Measurements from ENCODE around the gene RNFT1.
A peak's percentile ranks its signal among the peaks of the same experiment; 100 is the strongest.
"Not testable (repeated sequence)": the region's sequence is repeated elsewhere in the genome, so short reads cannot be mapped to it uniquely, and the experiment has no call there.

RNFT1 gene, protein sequence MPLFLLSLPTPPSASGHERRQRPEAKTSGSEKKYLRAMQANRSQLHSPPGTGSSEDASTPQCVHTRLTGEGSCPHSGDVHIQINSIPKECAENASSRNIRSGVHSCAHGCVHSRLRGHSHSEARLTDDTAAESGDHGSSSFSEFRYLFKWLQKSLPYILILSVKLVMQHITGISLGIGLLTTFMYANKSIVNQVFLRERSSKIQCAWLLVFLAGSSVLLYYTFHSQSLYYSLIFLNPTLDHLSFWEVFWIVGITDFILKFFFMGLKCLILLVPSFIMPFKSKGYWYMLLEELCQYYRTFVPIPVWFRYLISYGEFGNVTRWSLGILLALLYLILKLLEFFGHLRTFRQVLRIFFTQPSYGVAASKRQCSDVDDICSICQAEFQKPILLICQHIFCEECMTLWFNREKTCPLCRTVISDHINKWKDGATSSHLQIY

DNA sequence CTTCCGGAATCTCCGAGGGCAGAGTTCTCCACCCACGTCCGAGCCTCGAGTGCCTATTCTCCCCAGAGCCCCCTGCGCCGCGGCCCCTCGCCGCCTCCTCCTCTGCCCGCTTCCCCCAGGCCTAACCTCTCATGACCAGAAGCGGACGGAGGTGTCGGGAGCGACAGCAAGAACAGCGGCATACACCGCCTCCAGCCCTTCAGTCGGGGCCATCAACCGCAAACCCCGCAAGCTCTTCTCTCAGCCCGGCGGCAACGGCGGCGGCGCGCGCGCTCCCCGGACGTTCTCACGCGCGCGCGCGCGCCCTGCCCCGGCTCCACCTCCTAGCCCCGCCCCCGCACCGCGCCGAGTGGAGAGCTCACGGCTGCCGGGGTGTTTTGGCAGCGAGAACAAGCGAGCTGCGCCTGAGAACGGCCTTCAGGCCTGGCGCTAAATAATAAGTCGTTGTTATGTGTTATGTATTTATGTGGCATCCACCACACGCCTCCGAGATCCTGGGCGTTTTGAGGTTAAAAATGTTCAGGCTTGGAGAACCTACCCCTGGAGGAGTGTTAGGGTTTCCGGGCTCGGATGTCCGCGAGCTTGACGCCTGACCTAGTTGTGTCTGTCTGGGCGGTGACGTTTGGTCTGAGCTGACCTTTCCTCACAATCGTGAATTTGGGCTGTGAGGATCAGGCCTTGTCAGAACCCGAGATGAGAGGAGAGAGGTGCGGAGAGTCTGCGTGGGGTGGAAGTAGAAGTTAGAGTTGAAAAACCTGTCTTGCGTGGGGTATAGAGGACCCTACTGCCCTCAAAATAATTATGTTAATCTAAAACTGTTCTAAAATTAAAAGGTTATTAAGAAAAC, at the start of gene RNFT1:
Gene RNFT1, minus strand, starts transcription at position 259 of the 847 bp plus-strand sequence. Its CDS starts 77 bp downstream, at position 182.
- peak; percentile 82 to 93 (median 87) for DNase-seq

DNA sequence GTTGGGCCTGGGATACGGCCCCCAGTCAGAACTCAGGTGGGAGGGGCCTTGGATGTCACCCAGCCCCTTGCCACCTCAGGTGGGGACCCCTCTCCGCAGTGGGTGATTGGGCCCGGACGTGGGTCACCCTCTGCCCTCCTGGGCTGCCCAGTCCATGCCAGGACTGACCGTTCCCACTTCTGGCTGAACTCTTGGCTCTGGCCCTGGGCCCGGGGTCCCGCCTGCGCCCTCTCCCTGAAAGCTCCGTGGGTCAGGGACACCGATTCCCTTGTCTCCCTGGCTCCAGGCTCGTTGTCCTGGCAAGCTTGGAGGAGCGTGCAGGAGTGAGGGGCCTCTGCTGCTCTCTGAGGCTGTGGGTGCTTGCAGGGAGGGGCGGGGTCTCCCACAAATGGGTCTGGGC, 44.8 kb upstream of the RNFT1 start:
- not testable (repeated sequence) for DNase-seq

DNA sequence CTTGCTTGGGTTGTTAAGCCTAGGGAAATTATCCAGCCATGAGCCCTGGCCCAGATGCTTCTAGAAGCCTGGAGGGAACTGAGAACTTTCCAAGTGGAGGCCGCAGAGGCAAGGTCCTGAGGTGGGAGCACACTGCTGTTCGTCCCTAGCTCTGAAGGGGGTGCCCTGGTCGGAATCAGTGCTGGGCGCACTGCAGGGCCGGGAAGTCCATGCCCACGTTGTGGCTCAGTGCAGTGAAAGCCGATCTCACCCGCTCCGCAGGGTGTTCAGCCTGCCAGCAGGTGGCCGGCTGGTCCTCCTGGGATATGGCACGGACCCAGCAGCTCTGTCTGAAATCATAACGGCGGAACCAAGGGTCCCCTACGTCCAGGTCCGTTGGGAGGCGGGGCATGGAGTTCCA, 43.8 kb upstream of the RNFT1 start:
- DNase-seq = not testable (repeated sequence)

DNA sequence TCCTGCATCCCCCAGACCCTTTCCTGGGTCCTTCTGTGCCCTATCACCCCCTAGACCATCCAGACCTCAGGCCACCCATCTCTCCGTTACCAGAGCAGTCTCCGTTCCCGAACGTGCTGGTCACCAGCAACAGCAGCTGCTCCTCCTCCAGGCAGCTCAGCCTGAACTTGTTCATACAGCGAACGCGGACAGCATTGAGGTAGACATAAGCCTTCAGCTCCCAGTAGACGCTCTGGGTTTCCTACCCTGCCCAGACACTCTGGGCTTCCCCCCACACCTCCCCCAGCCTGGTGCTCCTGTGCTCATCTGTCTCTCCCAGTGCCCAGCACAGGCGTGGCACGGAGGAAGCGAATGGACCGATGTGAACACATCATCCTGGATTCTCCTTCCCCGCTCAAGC, 41.6 kb upstream of the RNFT1 start:
- no peak for DNase-seq

DNA sequence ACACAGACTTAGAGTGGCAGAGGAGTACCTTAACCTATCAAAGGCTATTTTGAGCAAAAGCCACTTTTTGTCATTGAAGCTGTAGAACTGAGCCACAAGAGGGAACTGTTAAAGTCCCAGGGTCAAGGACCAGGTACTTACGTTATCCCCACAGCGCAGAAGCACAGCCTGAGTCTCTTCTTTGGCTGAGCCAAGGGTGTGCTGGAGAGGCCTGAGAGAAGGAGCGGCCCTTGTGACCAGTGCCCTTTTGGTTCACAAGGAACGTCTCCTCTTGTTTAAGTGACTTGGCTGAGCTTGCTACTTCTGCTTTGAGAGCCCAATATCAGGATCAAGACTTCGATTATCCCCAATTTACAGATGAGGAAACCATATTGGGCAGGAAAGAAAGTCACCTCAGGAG, 40.0 kb upstream of the RNFT1 start:
- DNase-seq = not testable (repeated sequence)

DNA sequence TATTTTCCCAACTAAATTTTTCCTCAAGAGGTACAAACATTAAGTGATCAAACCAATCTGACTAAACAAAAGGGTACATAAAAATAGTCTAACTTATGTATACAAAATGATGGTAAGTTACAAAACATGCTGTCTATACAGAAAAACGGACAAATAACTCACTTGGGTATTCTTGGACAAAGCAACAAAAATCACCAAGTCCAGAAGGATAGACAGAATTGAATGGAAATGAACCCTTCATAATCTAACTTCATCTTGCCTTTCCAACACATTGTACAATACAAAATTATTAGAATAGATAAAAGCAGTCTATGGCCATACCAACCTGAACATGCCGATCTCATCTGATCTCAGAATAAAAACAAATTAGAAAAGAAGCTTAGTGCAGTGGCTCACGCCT, 37.9 kb upstream of the RNFT1 start:
- not testable (repeated sequence) for DNase-seq

DNA sequence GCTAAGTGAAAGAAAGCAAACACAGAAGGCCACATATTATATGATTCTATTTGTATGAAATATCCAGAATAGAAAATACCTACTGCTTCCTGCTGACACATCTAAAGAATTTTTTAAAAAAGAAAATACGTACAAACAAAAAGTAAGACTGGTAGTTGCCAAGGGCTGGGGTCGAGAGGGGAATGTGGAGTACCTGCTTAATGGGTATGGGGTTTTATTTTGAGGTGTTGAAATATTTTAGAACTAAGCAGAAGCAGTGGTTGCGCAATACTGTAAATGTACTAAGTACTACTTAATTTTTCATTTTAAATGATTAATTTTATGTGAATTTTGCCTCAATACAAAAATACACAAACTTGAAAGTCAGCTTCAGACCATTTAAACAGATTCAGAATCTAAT, 32.1 kb upstream of the RNFT1 start:
- not testable (repeated sequence) for DNase-seq

DNA sequence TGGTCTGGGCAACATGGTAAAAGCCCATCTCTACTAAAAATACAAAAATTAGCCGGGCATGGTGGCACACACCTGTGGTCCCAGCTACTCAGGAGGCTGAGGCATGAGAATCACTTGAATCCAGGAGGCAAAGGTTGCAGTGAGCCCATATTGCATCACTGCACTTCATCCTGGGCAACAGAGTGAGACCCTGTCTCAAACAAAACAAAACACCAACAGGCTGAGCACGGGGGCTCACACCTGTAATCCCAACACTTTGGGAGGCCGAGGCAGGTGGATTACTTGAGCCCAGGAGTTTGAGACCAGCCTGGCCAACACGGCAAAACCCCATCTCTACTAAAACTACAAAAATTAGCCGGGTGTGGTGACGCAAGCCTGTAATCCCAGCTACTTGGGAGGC, 10.6 kb upstream of the RNFT1 start:
- not testable (repeated sequence) for DNase-seq

DNA sequence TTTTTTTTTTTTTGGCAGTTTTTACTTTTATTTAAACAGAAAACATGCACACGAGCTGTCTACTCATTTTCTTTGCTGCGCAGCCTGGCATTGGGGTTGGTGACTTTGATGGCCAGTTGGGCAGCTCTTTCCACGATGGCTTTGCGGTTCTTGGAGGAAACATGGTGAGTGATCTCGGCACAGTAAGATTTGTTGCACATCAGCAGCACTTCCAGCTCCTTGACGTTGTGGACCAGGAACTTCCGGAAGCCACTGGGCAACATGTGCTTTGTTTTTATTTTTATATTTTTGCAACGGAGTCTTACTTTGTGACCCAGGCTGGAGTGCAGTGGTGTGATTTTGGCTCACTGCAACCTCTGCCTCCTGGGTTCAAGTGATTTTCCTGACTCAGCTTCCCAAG, 8.9 kb upstream of the RNFT1 start:
- not testable (repeated sequence) for DNase-seq

DNA sequence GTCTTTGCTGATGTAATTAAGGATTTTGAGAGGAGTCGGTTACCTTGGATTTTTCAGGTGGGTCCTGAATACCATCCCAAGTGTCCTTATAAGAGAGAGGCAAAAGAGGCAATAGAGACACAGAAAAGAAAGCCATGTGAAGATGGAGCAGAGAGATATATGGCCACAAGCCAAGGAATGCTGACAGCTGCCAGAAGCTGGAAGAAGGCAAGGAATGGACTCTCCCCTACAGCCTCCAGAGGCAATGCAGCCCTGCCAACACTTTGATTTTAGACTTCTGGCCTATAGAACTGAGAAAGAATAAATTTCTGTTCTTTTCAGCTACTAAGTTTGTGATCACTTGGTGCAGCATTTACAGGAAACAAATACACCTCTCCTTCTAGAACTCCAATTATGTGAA, 8.2 kb upstream of the RNFT1 start:
- no peak for DNase-seq

DNA sequence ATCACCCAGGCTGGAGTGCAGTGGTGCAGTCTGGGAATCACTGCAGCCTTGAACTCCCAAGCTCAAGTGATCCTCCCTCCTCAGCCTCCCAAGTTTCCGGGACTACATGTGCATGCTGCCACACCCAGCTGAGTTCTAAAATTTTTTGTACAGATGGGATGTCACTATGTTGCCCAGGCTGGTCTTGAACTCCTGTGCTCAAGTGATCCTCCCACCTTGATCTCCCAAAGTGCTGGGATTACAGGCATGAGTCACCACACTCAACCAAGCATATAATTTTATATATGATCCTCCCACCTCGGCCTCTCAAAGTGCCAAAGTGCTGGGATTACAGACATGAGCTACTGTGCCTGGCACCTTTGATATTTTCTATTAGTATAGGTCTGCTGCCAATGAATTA, 7.2 kb upstream of the RNFT1 start:
- DNase-seq = not testable (repeated sequence)

DNA sequence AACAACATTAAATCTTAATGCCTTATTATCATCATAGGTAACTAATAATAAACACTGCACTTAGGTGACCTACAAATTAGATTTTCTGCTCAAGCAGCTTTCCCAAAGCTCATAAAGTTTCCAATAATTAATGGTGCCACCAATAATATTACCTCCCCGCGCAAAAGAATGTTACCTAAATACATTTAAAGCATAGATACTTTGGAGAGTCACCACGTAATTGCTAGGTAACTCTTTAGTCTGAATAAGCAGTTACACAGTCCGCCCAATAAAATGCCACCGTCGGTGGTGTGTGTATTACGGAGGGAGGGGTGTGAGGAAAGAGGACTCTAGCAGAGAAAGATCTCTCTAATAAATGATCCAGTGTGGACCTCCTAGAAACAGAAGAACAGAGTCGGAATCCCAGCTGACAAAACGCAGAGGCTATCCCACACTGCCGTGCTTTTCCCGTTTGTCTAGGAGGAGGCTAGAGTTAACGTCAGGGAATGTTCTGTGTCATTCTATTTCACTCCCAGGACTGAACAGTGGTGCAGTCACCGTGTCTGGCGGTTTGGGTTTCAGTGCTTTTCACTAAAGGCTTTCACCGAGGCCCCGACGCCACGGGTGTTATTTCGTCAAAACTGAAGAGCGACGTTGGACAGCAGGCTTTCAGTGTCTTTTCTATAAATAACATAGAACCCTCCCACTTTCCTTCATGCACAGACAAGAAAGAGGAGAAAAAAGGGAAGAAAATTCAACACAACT, 630 bp downstream of the RNFT1 start:
- peak in 1 of 4 experiments; percentile 20 for DNase-seq

DNA sequence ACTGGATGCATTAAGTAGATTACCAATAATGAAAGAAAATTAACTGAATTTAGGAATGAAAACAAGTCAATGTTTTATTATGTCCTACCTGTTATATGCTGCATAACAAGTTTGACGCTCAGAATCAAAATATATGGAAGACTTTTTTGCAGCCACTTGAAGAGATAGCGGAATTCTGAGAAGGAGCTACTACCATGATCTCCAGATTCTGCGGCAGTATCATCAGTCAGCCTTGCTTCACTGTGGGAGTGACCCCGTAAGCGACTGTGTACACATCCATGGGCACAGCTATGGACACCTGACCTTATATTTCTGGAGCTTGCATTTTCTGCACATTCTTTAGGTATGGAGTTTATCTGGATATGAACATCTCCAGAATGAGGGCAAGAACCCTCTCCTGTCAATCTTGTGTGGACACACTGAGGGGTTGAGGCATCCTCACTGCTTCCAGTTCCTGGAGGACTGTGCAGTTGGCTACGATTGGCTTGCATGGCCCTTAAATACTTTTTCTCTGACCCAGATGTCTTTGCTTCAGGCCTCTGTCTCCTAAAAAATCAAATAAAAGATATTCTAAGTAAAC, 1.7 kb downstream of the RNFT1 start:
- no peak for DNase-seq

DNA sequence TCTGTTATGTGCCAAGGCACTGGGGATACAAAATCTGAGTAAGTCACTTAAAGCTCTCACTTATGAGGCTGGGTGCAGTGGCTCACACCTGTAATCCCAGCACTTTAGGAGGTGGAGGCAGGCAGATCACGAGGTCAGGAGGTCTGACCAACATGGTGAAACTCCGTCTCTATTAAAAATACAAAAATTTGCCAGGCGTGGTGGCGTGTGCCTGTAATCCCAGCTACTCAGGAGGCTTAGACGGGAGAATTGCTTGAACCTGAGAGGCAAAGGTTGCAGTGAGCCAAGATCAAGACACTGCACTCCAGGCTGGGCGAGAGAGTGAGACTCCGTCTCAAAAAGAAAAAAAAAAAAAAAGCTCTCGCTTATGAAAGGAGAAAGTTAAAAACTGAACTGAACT, 5.0 kb downstream of the RNFT1 start:
- not testable (repeated sequence) for DNase-seq

DNA sequence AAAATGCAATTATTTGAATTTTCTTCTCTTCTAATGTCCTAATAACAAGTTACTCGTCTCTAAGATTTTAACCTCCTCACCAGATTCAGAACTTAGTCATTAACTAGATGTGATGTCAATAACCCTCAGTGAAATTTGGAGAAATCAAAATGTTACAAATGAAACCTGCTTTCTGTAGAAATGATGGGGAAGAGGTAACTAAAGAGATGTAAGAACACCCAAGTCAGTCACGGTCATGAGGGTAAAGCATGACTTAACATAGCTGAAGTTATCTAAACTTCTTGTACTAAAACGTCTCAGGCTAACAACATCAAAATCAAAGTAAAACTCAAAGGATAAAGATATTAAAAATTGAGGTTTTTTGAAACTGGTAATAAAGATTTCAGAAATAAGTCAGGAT, 9.7 kb downstream of the RNFT1 start:
- DNase-seq = no peak

DNA sequence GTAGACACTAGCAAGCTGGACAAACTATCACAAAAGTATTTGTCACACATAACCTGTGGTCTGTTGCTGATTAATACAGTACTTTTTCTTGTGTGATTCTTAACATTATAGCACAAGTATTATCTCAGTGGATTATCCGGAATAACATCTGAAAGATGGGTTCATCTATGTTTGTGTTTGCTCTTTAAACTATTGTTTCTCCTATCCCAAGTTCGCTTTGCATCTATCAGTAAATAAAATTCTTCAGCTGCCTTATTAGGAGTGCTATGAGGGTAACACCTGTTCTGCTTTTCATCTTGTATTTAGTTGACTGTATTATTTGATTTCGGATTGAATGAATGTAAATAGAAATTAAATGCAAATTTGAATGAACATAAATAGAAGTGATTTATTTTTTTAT, 14.5 kb downstream of the RNFT1 start:
- DNase-seq = no peak

DNA sequence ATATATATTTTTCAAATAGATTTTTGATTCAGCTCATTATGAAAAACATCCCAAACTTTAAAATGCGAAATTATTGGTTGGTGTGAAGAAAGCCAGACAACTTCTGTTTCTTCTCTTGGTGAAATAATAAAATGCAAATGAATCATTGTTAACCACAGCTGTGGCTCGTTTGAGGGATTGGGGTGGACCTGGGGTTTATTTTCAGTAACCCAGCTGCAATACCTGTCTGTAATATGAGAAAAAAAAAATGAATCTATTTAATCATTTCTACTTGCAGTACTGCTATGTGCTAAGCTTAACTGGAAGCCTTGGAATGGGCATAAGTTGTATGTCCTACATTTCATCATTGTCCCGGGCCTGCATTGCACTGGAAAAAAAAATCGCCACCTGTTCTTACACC, 17.2 kb downstream of the RNFT1 start:
- not testable (repeated sequence) for DNase-seq

DNA sequence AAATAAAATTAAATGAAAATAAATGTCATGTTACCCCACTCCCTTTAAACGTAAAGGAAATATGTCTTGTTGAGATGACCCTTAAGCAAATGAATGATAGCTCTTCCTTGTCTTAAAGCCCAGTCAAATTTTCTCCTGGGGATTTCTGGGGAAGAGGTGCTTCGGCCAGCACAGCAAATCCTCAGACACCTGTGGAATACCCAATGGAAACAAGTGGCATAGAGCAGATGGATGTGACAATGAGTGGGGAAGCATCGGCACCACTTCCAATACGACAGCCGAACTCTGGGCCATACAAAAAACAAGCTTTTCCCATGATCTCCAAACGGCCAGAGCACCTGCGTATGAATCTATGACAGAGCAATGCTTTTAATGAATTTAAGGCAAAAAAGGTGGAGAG, 18.1 kb downstream of the RNFT1 start:
- DNase-seq = not testable (repeated sequence)

DNA sequence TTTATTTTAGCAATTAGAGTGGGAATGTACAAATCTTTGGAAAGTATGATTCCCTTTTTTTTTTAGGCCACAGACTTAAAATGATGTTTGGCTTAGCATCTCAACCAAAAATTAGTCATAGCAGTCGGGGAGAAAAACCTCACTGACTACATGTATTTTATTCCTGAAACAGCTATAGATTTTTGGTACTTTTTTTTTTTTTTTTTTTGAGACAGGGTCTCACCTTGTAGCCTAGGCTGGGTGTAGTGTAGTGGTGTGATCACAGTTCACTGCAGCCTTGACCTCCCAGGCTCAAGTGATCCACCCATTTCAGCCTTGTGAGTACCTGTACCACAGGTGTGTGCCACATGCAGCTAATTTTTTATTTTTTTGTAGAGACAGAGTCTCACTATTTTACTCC, 23.4 kb downstream of the RNFT1 start:
- DNase-seq = no peak

DNA sequence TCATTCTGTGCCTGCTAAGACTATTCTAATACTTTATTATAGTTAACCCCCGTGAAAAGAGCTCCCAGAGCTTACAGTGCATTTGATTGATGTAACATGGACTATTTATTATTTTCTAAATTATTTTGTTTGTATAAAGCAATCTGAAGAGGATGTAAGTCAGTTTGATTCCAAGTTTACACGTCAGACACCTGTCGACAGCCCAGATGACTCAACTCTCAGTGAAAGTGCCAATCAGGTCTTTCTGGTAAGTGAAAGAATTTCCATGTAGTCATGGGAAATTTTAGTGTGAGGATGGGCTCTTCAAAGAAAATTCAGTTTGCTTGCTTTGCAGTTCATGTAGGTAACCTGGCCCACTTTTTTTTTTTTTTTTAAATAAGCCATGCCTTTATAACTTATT, 23.8 kb downstream of the RNFT1 start:
- DNase-seq = not testable (repeated sequence)

DNA sequence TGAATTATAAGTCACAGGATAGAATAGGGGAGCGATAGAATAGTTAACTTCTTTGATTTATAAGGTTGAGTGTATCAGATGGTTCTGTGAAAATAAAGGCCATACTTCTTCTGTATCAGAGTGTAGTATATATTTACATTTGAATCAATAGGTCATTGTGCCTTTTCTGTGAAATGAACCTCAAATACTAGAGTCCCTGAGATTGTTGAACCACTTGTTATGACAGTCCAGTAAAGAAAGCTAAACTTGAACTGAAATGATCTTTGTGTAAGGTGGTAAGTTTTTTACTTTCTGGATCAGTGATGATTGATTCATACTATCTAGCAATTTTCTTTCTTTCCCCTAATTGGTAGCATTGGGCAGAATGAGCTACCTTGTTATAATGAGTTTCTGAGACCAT, 31.2 kb downstream of the RNFT1 start:
- not testable (repeated sequence) for DNase-seq

DNA sequence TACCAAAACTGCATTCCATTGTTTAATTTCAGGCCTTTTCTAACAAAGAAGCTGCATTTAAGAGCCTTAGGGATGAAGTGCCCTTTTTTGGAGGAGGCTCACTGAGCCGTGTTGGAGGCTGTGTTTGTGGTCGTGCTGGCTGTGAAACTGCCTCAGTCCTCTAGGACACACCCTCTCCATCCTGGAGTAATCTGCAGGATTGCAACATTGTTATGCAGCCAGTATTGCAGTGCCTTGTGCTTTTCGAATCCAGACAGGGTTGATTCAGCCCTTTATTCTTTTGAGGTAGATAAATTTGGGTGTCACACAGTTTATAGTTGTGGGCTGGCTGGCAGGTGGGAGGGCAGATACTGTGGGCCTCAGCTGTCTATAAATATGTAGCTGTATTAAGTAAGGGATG, 33.8 kb downstream of the RNFT1 start:
- DNase-seq = not testable (repeated sequence)

DNA sequence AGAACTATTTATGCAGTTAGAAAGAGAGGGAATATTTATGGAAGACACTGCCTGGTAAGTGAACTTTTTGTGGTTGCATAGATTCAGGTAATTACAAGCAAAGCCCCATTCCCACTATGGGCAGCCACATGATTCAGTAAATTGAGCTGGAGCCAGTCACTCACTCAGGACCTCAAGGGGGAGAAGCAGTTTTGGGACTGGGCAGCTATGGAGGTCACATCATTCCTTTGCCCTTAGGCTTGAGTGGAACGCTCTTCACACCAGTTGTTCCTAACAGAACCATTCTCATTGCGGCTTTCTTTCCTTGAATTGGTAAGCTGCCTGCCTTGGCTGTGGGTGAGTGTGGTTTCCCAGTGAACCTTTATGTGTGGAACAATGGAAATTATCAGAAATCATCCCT, 34.4 kb downstream of the RNFT1 start:
- DNase-seq = not testable (repeated sequence)

Measured in activated CD4-positive, CD25-positive, alpha-beta regulatory T cell (primary cell).